Measurements from ENCODE around the gene SERPING1.
"Not testable (repeated sequence)": the region's sequence is repeated elsewhere in the genome, so short reads cannot be mapped to it uniquely, and the experiment has no call there.

Gene SERPING1

GRCh38 chr11:57638005-57638781, 40.7 kb downstream of the SERPING1 start:
- DNase-seq (ENCODE audit: low read depth), result no peak

GRCh38 chr11:57638811-57639320, 41.4 kb downstream of the SERPING1 start:
- DNase-seq (ENCODE audit: low read depth), result no peak

- DNase-seq (ENCODE audit: low read depth), result no peak
These were observed 42.0 kb downstream of the SERPING1 start for GRCh38 chr11:57639321-57640067.

GRCh38 chr11:57640068-57640800, 42.7 kb downstream of the SERPING1 start:
- no peak for DNase-seq (ENCODE audit: low read depth)

- DNase-seq (ENCODE audit: low read depth), result no peak
These were observed 43.7 kb downstream of the SERPING1 start for GRCh38 chr11:57641011-57641807.

GRCh38 chr11:57643802-57644201, 46.3 kb downstream of the SERPING1 start:
- no peak for DNase-seq (ENCODE audit: low read depth)

GRCh38 chr11:57644748-57645688, 47.5 kb downstream of the SERPING1 start:
- peak; percentile 57 for DNase-seq (ENCODE audit: low read depth)

- DNase-seq (ENCODE audit: low read depth), result no peak
These were observed 48.2 kb downstream of the SERPING1 start for GRCh38 chr11:57645689-57646085.

- no peak for DNase-seq (ENCODE audit: low read depth)
These were observed 48.8 kb downstream of the SERPING1 start for GRCh38 chr11:57646194-57646798.

- DNase-seq (ENCODE audit: low read depth), result no peak
These were observed 49.4 kb downstream of the SERPING1 start for GRCh38 chr11:57646799-57647303.

GRCh38 chr11:57647372-57647771, 49.9 kb downstream of the SERPING1 start:
- no peak for DNase-seq (ENCODE audit: low read depth)

GRCh38 chr11:57647960-57648800, 50.7 kb downstream of the SERPING1 start:
- no peak for DNase-seq (ENCODE audit: low read depth)

- DNase-seq (ENCODE audit: low read depth), result no peak
These were observed 51.6 kb downstream of the SERPING1 start for GRCh38 chr11:57648801-57649735.

GRCh38 chr11:57649826-57650738, 52.6 kb downstream of the SERPING1 start, which contains the start of gene YPEL4:
YPEL4 (minus strand) TSS chr11:57649912; CDS start chr11:57647107, 2,805 bp downstream.
- no peak for DNase-seq (ENCODE audit: low read depth)

GRCh38 chr11:57650739-57651090, 53.2 kb downstream of the SERPING1 start:
- no peak for DNase-seq (ENCODE audit: low read depth)

- DNase-seq (ENCODE audit: low read depth), result no peak
These were observed 53.9 kb downstream of the SERPING1 start for GRCh38 chr11:57651408-57651807.

GRCh38 chr11:57652230-57652629, 54.7 kb downstream of the SERPING1 start:
- not testable (repeated sequence) for DNase-seq (ENCODE audit: low read depth)
